Measurements from ENCODE around the gene STK32C.
"Not testable (repeated sequence)": the region's sequence is repeated elsewhere in the genome, so short reads cannot be mapped to it uniquely, and the experiment has no call there.

The STK32C gene

GRCh38 chr10:132346806-132347205, 39.1 kb upstream of the STK32C start:
- DNase-seq (no peak), ATAC-seq (no peak)
- no peaks in the 10 kb centered on the region for H3K4me1 Mint-ChIP-seq
- no peaks in the 10 kb centered on the region for H3K27me3 Mint-ChIP-seq
- peaks cover 5% of the 10 kb centered on the region for H3K36me3 Mint-ChIP-seq (ENCODE audit: low read depth)
- no peak overlapping the region for H3K27ac Mint-ChIP-seq
- H3K9me3 Mint-ChIP-seq = no peaks in the 10 kb centered on the region
- no peak overlapping the region for H3K4me3 Mint-ChIP-seq

GRCh38 chr10:132345345-132345744, 37.6 kb upstream of the STK32C start:
- peaks cover 5% of the 10 kb centered on the region for H3K36me3 Mint-ChIP-seq (ENCODE audit: low read depth)
- H3K4me3 Mint-ChIP-seq = no peak overlapping the region
- H3K27ac Mint-ChIP-seq = no peak overlapping the region
- no peak for DNase-seq
- H3K4me1 Mint-ChIP-seq = no peaks in the 10 kb centered on the region
- H3K9me3 Mint-ChIP-seq = no peaks in the 10 kb centered on the region
- no peak for ATAC-seq
- no peaks in the 10 kb centered on the region for H3K27me3 Mint-ChIP-seq

- Mint-ChIP-seq H3K27me3 (no peaks in the 10 kb centered on the region), H3K4me3 (no peak overlapping the region), H3K27ac (no peak overlapping the region), H3K4me1 (no peaks in the 10 kb centered on the region), H3K9me3 (no peaks in the 10 kb centered on the region), H3K36me3 (ENCODE audit: low read depth) (peaks cover 5% of the 10 kb centered on the region)
- no peak for ATAC-seq
- no peak for DNase-seq
Measured at GRCh38 chr10:132344386-132344785, 36.6 kb upstream of the STK32C start.

- Mint-ChIP-seq H3K27me3 (no peaks in the 10 kb centered on the region), H3K36me3 (ENCODE audit: low read depth) (peaks cover 5% of the 10 kb centered on the region), H3K9me3 (no peaks in the 10 kb centered on the region), H3K4me3 (no peak overlapping the region), H3K4me1 (no peaks in the 10 kb centered on the region), H3K27ac (no peak overlapping the region)
- DNase-seq (no peak), ATAC-seq (no peak)
Measured at GRCh38 chr10:132342553-132342952, 34.8 kb upstream of the STK32C start.

GRCh38 chr10:132341781-132342180, 34.0 kb upstream of the STK32C start:
- Mint-ChIP-seq H3K4me3 (no peak overlapping the region), H3K36me3 (ENCODE audit: low read depth) (peaks cover 5% of the 10 kb centered on the region), H3K9me3 (no peaks in the 10 kb centered on the region), H3K4me1 (peaks cover 5% of the 10 kb centered on the region), H3K27ac (no peak overlapping the region), H3K27me3 (no peaks in the 10 kb centered on the region)
- no peak for ATAC-seq
- no peak for DNase-seq

- DNase-seq (no peak), ATAC-seq (no peak)
- H3K4me1 Mint-ChIP-seq = peaks cover 11% of the 10 kb centered on the region
- H3K27ac Mint-ChIP-seq = no peak overlapping the region
- no peaks in the 10 kb centered on the region for H3K27me3 Mint-ChIP-seq
- H3K36me3 Mint-ChIP-seq (ENCODE audit: low read depth) = peaks cover 5% of the 10 kb centered on the region
- H3K9me3 Mint-ChIP-seq = no peaks in the 10 kb centered on the region
- H3K4me3 Mint-ChIP-seq = no peak overlapping the region
Measured at GRCh38 chr10:132341017-132341416, 33.3 kb upstream of the STK32C start.

GRCh38 chr10:132339276-132339675, 31.5 kb upstream of the STK32C start:
- peaks cover 22% of the 10 kb centered on the region for H3K4me1 Mint-ChIP-seq
- no peak overlapping the region for H3K4me3 Mint-ChIP-seq
- H3K9me3 Mint-ChIP-seq = no peaks in the 10 kb centered on the region
- no peak for ATAC-seq
- no peak for DNase-seq
- H3K27me3 Mint-ChIP-seq = no peaks in the 10 kb centered on the region
- peaks cover 5% of the 10 kb centered on the region for H3K36me3 Mint-ChIP-seq (ENCODE audit: low read depth)
- H3K27ac Mint-ChIP-seq = no peak overlapping the region

GRCh38 chr10:132338876-132339275, 31.1 kb upstream of the STK32C start:
- ATAC-seq (no peak), DNase-seq (no peak)
- no peaks in the 10 kb centered on the region for H3K9me3 Mint-ChIP-seq
- H3K27me3 Mint-ChIP-seq = no peaks in the 10 kb centered on the region
- H3K4me1 Mint-ChIP-seq = peaks cover 25% of the 10 kb centered on the region
- no peak overlapping the region for H3K4me3 Mint-ChIP-seq
- peaks cover 4% of the 10 kb centered on the region for H3K36me3 Mint-ChIP-seq (ENCODE audit: low read depth)
- H3K27ac Mint-ChIP-seq = no peak overlapping the region

GRCh38 chr10:132337854-132338253, 30.1 kb upstream of the STK32C start:
- DNase-seq; H3K36me3 Mint-ChIP-seq (ENCODE audit: low read depth); H3K27ac Mint-ChIP-seq; H3K27me3 Mint-ChIP-seq; H3K9me3 Mint-ChIP-seq; ATAC-seq: not testable (repeated sequence)
- peak overlapping the region; percentile 82 for H3K4me3 Mint-ChIP-seq
- peaks cover 35% of the 10 kb centered on the region for H3K4me1 Mint-ChIP-seq

- peaks cover under 1% of the 10 kb centered on the region for H3K27me3 Mint-ChIP-seq
- peaks cover 40% of the 10 kb centered on the region for H3K4me1 Mint-ChIP-seq
- H3K27ac Mint-ChIP-seq = peak overlapping the region; percentile 61
- peak overlapping the region; percentile 82 for H3K4me3 Mint-ChIP-seq
- peaks cover under 1% of the 10 kb centered on the region for H3K36me3 Mint-ChIP-seq (ENCODE audit: low read depth)
- no peaks in the 10 kb centered on the region for H3K9me3 Mint-ChIP-seq
- ATAC-seq (no peak), DNase-seq (no peak)
Measured at GRCh38 chr10:132336919-132337407, 29.2 kb upstream of the STK32C start.

GRCh38 chr10:132336064-132336746, 28.5 kb upstream of the STK32C start:
- ATAC-seq (no peak), DNase-seq (no peak)
- H3K27me3 Mint-ChIP-seq = peaks cover 3% of the 10 kb centered on the region
- H3K27ac Mint-ChIP-seq = no peak overlapping the region
- peaks cover 44% of the 10 kb centered on the region for H3K4me1 Mint-ChIP-seq
- H3K9me3 Mint-ChIP-seq = no peaks in the 10 kb centered on the region
- H3K4me3 Mint-ChIP-seq = peak overlapping the region; percentile 82
- H3K36me3 Mint-ChIP-seq (ENCODE audit: low read depth) = peaks cover 3% of the 10 kb centered on the region

GRCh38 chr10:132335189-132336063, 27.7 kb upstream of the STK32C start:
- ATAC-seq = peak; percentile 17
- DNase-seq = no peak
- no peaks in the 10 kb centered on the region for H3K9me3 Mint-ChIP-seq
- peaks cover 46% of the 10 kb centered on the region for H3K4me1 Mint-ChIP-seq
- H3K27ac Mint-ChIP-seq = no peak overlapping the region
- H3K27me3 Mint-ChIP-seq = peaks cover 3% of the 10 kb centered on the region
- no peak overlapping the region for H3K4me3 Mint-ChIP-seq
- peaks cover 4% of the 10 kb centered on the region for H3K36me3 Mint-ChIP-seq (ENCODE audit: low read depth)

GRCh38 chr10:132334631-132335188, 27.0 kb upstream of the STK32C start:
- H3K27ac Mint-ChIP-seq = no peak overlapping the region
- ATAC-seq (no peak), DNase-seq (no peak)
- H3K27me3 Mint-ChIP-seq = peaks cover 3% of the 10 kb centered on the region
- no peaks in the 10 kb centered on the region for H3K9me3 Mint-ChIP-seq
- no peak overlapping the region for H3K4me3 Mint-ChIP-seq
- H3K36me3 Mint-ChIP-seq (ENCODE audit: low read depth) = peaks cover 10% of the 10 kb centered on the region
- peaks cover 53% of the 10 kb centered on the region for H3K4me1 Mint-ChIP-seq

- Mint-ChIP-seq H3K9me3 (no peaks in the 10 kb centered on the region), H3K27ac (peak overlapping the region; percentile 88), H3K4me1 (peaks cover 65% of the 10 kb centered on the region), H3K27me3 (peaks cover 3% of the 10 kb centered on the region), H3K36me3 (ENCODE audit: low read depth) (peaks cover 19% of the 10 kb centered on the region), H3K4me3 (peak overlapping the region; percentile 93)
- no peak for DNase-seq
- no peak for ATAC-seq
Measured at GRCh38 chr10:132333386-132333785, 25.6 kb upstream of the STK32C start.

GRCh38 chr10:132332433-132332754, 24.6 kb upstream of the STK32C start:
- Mint-ChIP-seq H3K27ac (peak overlapping the region; percentile 88), H3K27me3 (peaks cover 3% of the 10 kb centered on the region), H3K9me3 (no peaks in the 10 kb centered on the region), H3K4me1 (peaks cover 75% of the 10 kb centered on the region), H3K36me3 (ENCODE audit: low read depth) (peaks cover 29% of the 10 kb centered on the region), H3K4me3 (peak overlapping the region; percentile 93)
- no peak for DNase-seq
- peak; percentile 38 for ATAC-seq
